8988T (cell line): Measurements from ENCODE around the gene LRRC75A.
"Not testable (repeated sequence)": the region's sequence is repeated elsewhere in the genome, so short reads cannot be mapped to it uniquely, and the experiment has no call there.

Source experiments
- DNase-seq: peaks from one replicate; pipeline ENCODE4 v3.0.0; 2011

LRRC75A gene

DNA sequence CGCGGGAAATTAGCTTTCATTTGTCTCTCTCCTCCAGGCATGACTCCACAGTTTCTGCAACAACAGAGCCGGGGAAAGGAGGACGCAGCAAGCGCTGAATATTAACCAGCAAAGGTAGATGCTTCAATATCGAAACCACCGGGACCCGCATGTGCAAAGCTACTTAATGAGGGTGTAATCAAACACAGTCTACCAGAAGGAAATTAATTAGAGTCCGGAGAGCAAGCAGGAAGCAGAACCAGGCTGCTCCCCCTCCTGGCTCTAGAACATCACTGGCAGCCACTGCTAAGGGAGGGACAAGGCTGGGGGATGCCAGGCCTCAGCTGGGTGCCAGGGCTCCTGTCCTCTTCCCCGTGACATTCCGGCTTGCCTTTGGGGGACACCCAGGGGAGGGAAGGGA, 21.7 kb downstream of the LRRC75A start:
- DNase-seq: no peak

DNA sequence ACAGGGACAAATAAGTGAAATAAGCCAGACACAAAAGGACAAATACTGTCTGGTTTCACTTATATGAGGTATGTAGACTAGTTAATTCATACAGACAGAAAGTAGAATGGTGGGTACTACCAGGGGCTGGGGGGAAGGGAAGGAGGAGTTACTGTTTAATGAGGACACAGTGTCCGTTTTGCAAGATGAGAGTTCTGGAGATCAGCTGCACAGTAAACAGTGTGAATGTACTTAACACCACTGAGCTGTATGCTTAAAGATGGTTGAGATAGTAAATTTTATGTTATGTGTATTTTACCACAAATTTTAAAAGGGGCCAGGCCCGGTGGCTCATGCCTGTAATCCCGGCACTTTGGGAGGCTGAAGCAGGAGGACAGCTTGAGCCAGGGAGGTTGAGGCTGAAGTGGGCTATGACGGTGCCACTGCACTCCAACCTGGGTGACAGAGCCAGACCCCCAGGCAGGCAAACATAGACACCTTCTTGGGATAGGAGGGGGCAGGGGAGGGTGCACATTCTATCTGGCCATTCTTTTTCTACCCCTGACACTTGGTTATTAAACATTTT, 23.5 kb downstream of the LRRC75A start:
- DNase-seq: no peak

DNA sequence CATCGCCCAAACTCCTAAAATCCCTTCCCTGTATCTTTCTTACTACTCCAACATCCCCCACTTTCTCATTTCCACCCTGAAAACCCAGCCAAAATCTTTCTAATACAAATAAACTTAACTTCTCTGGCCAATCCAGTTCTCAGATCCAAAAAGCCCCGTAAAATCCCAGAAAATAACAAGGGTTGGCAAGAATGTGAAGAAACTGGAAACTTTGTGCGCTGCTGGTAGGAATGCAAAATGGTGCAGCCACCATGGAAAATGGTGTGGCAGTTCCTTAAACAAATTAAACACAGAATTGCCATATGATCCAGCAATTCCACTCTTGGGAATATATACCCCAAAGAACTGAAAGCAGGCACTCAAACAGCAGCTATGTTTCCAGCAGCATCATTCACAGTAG, 24.1 kb downstream of the LRRC75A start:
- no peak for DNase-seq

DNA sequence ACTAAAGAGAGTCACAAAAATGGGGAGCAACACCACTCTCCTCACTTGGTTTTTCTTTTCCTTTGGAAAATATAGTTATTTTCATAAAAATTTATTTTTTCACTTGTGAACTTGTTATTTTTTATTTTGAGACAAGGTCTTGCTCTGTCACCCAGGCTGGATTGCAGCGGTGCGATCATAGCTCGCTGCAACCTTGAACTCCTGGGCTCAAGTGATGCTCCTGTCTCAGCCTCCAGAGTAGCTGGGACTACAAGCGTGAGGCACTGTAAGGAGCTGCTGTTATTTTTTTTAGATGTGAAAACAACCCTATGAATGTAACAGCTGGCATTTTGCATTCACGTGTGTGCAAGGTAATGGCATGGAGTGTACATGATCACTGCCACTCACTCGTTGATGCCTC, 24.9 kb downstream of the LRRC75A start:
- DNase-seq: no peak

DNA sequence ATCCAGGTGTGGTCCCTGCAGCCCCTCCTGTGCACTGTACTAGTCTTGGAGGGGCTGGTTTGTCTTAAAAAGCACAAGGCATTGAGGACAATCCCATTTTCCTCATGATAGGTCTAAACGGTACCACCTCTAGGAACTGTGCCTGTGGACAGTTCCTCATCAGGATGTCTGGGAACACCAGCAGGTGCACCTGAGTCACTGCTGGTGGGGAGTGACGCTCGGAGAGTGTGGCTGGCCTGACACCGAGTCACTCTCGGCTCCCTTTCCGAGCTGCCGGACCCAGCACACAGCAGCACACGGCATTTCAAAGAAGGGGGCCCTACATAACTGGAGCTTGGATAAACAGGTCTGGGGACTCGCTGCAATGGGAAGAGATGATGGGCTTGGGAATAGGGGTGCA, 25.6 kb downstream of the LRRC75A start:
- no peak for DNase-seq

DNA sequence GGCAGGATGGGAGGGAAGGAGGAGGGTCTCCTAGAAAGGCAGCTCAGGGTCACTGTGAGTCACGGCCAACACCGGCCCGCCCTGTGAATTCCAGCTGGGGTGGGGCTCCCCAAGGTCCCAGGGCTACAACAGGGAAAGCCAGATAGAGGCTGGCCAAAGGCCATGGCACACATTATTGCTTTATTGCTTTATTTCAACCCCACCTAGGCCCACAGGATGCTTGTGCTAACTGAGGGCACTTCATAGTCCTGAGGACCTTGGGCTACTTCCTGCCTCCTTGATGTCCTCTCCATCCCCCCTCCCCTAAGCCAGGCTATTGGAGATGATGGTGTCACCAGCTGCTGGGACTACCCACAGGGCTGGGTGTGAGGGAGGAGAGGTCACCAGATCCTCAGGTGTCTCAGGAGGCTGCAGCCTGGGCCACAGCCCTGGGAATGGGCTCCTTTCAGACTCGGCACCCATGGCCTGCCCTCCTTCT, 26.1 kb downstream of the LRRC75A start:
- no peak for DNase-seq

DNA sequence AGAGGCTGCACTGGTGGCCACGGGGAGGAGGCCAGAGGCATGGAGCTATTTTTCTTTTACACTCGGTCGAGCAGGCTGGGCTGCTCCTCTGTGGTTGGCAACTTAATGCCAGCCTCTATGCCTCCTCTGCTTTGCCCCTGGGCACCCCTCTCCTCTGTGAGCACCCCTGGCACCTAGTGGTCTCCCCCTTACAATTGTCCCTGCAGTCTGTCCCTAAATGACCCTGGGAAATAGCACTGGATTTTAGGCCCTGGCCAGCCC, 27.0 kb downstream of the LRRC75A start:
- DNase-seq: no peak

DNA sequence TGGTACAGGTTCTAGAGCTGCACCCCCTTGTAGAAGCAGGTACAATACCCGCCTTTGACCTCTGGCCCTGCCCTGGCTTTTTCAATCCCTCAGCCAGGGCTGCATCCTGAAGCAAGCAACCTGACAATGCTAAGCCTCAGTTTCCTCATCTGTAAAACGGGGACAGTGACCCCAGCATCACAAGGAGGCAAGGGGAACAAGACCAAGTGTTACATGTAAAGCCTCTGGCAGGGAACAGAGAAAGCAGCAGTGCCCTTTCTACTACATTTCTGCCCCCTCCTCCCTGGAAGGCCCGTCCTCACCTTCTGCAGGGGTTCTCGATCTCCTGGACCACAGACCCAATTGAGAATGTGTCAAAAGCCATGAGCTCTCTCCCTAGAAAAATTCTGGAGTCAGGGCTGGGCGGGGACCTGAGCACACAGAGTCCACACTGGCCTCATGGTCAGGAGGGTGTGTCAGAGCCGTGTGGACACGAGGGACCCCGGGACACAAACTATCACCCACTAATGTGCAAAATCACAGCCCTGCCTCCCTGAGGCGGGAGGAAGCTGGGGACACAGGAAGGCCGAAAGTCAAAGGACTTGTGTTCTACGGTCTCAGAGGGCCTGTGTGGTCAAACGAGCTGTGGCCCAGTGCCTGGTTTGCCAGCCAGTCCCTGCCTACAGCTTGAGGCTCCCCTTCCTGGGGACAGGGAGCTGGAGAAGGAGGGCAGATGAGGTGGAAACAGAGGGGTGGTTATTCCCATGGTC, 27.5 kb downstream of the LRRC75A start:
- DNase-seq: no peak

DNA sequence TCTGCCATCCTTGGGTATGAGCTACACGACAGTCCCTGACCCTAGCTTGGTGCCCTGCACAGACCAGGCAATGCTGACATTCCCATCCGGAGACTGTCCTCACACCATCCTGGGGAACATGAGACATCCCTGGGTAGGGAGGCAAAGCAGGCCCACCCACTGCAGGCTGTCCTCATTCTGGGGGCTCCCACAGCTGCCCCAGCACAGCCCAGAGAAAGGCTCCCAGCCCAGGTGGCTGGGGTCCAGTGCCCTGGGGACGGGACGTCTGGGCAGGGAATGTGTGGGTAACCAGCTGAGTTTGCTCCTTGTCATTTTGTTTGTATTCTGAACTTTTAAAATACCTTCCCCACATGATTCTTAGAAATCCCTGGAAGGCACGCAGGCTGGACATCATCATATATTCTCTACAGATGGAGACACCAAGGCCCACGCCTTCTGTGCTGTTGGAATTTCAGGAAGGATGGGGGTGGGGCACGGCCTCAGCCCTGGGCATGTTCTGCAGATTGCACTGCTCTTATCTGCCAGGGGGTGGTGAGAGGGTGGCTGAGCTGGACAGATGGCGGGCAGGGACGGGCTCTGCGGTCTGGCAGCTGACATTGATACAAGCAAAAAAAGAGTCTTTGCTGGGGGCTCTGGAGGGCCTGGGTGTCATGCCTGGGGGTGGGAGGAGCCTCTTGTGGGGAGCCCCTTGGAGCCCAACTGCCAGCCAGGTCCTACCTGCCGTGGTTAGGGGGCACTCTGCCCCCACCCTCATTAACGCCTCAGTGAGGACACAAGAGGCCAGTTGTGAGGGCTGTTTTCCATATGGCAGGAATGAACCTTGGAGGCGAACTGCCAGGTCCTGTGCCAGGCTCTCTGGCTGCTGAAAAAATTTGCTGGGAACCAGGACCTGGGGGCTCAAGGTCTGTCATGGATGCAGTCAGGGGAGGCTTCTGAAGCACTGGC, 28.4 kb downstream of the LRRC75A start:
- no peak for DNase-seq

DNA sequence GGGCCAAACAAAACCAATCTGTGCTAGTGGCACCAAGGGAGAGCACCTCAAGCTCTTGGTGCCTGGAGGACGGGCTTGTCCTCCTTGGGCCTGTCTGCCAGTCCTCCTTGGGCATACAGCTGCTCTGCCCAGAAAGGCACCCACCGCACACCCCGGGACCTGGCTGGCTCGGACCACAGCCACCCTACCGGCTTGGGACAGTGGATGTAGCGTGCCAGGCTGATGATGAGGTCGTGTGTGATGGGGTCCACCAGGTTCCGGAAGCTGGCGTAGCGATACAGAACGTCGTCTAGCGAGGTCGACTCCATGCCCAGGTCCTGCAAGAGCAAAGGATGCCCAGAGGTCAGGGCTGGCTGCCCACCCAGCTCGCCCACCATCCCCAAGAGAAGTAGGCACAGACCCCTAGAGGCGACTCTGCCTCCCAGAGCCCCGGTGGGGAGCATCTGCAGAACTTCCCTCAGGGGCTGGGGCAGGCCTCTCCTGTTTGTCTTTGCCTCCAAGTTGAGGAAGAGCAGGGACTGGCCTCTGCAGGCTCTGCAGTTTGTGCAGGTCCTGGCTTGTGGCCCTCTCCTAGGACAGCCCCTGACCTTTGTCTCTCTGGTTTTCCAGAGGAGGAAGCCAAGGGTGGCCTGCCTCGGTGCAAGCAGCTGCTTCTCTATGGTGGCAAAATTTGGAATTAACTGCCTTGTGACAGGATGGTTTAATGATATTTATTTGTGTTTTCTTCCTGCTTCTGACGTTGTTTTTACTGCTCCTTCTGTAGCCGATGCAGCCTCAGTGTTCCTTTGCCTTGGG, 29.7 kb downstream of the LRRC75A start:
- no peak for DNase-seq

DNA sequence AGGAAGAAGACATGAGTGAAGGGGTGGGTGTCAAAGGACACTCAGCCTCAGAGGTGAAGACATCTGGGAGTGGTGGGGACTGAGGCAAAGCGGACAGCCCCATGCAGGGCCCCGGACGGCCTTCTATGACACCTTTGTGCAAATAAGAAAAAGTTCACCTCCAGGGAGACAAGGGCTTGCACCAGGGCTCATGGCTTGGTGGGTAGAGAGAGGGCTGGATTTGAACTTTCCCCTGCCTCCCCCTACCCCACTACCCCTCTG, 30.5 kb downstream of the LRRC75A start:
- DNase-seq: no peak

DNA sequence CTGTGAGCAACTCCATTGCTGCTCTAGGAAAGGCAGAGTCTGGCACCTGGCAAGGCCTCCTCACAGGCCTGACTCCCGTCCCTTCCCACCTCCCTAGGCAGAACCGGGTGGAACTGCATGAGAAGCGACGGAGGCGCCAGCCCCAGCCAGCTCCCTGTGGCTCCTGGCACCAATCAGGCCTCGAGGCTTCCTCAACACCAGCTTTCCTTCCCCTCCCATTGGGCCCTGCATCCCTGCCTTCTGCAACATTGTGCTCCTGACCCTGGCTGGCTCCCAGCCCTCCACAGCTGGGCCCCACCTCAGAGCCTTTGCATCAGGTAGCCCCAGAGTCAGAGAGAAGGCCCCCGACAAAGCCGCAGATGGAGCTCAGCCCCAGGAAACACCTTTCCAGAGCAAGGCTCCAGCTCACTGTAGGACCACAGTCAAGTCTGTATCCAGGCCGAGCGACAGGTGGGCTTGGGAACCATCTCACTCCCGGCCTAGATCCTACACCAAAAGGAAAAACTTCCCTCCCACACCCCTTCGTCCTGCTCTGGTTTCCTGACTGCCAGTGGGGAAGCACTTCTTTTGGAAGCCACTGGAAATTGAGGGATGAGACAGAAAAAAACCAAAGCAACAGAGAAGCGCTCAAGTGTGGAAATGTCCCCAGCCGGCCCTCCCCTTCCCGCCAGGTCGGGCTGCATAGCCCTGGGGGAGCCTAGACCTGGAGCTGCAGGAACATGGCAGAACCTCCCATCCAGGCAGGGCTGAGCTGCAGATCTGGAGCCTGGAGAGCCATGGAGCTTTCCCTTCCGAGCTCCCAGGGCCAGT, 31.0 kb downstream of the LRRC75A start:
- DNase-seq: no peak

DNA sequence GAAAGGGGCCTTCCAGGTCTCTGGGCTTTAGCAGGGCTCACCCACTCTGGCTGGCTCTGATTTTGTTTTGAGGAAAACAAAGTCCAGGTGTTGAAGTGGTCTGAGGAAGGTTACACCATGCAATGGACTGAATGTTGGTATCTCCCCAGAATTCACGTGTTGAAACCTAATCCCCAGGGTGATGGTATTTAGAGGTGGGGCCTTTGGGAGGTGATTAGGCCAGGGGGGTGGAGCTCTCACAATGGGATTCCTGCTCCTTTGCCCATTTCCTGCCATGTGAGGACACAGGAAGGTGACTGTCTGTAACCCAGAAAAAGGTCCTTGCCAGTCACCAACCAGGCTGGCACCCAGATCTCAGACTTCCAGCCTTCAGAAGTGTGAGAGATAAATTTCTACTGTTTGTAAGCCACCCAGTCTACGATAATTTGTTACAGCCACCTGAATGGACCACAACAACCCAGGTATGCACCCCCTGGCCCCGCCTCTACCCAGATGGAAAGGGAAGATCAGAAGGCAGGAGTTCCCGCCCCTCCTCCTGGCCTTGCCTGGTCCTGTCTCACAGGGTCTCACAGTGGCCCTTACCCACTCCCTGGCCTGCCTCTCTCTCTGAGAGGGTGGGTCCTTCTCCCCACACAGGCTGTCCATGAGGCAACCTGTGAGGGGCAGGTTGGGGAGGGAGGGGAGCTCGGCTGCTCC, 32.0 kb downstream of the LRRC75A start:
- no peak for DNase-seq

DNA sequence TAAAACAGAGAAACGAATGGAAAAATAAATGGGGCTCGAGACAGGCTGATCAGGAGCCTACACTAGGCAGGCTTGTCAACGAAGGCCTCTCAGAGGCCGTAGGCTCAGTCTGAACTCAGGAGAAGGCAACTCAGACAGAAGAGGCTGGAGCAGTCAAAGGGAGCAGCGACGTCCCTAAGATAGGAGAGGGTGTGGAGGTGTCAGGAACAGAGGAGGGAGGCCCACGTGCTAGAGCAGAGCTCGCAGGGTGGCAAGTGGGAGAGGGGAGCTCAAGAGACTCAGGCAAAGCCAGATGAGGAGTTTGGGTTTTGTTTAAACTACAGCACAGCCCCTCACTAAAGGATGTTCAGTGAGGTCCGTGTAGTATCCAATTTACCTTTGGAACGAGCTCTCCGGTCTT, 32.7 kb downstream of the LRRC75A start:
- no peak for DNase-seq

DNA sequence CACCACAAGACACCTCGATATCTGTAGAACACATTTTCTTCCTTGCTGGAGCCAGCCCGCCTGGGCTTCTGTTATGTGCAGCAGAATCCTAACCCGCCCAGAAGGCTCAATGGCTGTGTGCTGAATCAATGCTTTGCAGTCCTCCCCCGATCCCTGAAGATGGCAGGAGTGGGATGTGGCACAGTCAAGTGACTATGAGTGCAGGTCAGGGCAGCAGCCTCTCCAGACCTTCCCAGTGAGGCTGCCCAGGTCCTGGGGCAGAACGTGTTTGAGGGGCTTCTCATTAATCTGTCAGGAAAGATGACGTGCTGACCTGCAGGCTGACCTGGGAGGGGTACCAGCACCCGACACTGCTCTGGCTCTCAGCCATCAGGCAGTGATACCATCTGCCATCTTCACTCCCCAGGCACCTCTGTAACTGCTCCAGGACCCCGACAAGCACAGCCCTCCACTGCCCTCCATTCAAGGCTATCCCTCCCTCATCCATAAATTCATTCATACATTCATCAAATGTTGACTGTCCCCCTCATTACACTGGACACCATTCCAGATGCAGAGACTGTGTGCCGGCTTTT, 35.2 kb downstream of the LRRC75A start:
- no peak for DNase-seq

DNA sequence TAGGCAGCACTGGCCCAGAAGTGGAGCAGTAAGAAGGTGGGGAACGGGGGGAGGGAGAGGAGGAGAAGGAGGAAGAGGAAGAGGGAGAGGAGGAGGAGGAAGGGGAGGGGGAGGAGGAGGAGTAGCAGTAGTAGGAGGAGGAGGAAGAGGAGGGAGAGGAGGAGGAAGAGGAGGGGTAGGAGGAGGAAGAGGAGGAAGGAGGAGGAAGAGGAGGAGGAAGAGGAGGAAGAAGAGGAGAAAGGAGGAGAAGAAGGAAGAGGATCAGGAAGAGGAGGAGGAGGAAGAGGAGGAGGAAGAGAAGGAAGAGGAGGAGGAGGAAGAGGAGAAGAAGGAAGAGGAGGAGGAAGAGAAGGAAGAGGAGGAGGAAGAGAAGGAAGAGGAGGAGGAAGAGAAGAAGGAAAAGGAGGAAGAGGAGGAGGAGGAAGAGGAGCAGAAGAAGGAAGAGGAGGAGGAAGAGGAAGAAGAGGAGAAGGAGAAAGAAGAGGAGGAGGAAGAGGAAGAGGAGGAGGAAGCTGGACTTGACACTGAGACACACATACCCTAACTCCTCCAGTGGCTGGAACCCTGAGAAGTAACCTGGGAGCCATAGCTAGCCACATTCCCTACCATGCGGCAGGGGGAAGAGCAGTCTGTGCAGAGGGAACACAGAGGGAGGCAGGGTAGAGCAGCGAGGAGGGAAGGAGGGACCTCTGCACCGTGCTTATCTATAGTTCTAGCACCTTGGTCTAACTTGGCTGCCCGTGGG, 35.8 kb downstream of the LRRC75A start:
- DNase-seq: no peak

DNA sequence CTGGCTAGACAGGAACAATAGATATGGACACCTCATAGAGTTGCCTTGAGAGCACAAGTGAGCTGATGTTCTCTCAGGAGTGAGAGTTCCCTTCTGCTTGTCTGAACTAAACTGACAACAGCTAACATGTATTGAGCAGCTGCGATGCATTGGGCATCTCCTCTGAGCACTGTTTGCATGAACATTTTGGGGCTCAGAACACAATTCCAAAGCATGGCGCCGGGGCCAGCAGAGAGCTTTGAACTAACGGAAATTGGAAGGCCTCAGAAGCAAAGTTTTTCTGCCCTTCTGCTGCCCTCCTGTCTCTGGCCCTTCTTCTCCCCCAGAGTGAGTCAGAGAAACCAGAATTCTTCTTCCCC, 38.5 kb downstream of the LRRC75A start:
- no peak for DNase-seq

DNA sequence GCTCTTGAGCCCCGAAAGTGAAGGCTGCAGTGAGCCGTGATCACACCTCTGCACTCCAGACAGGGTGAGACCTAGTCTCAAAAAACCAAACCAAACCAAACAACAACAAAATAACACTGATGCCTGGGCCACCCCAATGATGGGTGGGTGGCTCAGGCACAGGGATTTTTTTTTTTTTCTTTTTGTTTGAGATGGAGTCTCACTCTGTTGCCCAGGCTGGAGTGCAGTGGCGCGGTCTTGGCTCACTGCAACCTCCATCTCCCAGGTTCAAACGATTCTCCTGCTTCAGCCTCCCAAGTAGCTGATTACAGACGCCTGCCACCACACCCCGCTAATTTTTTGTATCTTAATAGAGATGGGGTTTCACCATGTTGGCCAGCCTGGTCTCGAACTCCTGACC, 39.7 kb downstream of the LRRC75A start:
- DNase-seq: not testable (repeated sequence)

DNA sequence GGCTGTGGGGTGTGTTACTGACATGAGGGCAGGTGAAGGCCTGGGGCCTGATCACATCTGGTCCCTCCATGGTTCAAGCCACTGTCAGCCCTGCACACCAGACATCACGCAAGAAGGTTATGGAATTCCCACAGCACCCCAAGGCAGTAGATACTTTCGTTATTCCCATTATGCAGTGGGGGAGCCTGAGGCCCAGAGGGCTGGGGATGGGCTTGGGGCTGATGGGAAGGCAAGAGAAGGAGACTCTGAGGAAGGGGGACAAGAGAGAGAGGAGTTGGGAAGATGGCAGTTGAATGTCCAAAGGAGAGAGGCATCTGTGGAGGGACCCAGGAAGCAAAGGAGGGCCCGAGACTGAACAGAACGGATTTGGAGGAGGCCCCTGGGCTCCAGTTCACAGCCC, 42.0 kb downstream of the LRRC75A start:
- DNase-seq: no peak

DNA sequence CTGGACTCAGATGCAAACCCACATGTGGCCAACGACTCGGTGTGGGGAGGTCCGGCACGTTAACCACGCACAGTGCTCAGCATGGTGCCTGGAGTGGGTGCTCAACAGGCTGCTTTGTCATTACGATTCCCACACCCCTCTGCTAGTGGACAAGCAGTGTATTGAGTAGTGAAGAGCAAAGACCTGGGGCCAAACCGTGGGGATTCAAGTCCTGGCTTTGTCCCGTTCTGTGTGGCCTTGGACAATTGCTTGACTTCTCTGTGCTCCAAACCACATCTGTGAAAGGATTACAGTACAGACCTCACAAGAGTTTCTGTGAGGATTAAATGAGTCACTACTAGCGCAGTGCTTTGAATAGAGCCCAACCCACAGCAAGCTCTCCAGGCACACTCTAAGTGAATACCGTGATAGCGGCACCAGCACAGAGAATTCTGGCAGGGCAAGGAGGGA, 42.8 kb downstream of the LRRC75A start:
- no peak for DNase-seq

DNA sequence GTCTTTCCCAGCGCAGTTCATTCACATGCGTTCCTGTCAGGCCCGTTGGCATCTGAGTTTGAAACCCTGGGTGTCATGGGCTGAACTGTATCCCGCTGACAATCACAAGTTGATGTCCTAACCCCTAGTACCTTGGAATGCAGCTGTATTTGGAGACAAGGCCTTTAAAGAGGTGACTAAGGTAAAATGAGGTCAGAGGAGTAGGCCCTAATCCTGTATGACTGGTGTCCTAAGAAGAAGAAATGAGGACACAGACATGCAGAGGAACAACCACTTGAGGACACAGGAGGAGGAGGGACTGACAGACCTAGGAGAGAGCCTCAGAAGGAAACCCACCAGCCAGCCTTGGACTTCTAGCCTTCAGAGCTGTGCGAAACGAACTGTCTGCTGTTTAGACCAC, 43.5 kb downstream of the LRRC75A start:
- DNase-seq: no peak
